ENCODE data around the gene TMPRSS13. TPM values are rescaled to one million over a fixed set of nuclear protein-coding genes. Genes with fewer than 3 reads are reported as not detected.

TMPRSS13 gene
- total and polyA plus RNA-seq, 10 donors, result 0.95 to 2.2 (median 1.6) TPM

GRCh38 chr11:117855186-117855845 is 73.9 kb downstream of the TMPRSS13 start:
- Histone ChIP-seq H3K4me1 (peaks cover 13 to 71% (median 31%) of the 10 kb centered on the region in 6 donors), H3K36me3 (peaks cover 0 to 7% (median 0%) of the 10 kb centered on the region in 6 donors), H3K9me3 (peaks cover 0 to 19% (median 14%) of the 10 kb centered on the region in 8 donors), H3K4me3 (no peak overlapping the region), H3K27me3 (replicated peaks in 1 of 7) (no peaks in the 10 kb centered on the region), H3K27ac (peak overlapping the region in 6 of 8 donors; percentile 35 to 56 (median 41))
- WGBS, 5 donors, result 66 to 83% (median 74%) methylated on average over 12 of the region's 12 CpGs
- TF ChIP-seq POLR2AphosphoS5 (IDR thresholded peaks at IDR 0.05) (no peak), POLR2A (IDR thresholded peaks at IDR 0.05) (no peak)
- TF ChIP-seq, protein P1, sequence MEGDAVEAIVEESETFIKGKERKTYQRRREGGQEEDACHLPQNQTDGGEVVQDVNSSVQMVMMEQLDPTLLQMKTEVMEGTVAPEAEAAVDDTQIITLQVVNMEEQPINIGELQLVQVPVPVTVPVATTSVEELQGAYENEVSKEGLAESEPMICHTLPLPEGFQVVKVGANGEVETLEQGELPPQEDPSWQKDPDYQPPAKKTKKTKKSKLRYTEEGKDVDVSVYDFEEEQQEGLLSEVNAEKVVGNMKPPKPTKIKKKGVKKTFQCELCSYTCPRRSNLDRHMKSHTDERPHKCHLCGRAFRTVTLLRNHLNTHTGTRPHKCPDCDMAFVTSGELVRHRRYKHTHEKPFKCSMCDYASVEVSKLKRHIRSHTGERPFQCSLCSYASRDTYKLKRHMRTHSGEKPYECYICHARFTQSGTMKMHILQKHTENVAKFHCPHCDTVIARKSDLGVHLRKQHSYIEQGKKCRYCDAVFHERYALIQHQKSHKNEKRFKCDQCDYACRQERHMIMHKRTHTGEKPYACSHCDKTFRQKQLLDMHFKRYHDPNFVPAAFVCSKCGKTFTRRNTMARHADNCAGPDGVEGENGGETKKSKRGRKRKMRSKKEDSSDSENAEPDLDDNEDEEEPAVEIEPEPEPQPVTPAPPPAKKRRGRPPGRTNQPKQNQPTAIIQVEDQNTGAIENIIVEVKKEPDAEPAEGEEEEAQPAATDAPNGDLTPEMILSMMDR (IDR thresholded peaks at IDR 0.05 in 8 of 11, conservative IDR thresholded peaks at IDR 0.05 in 3 of 11), result no peak
- intact Hi-C loops (cut with DNase I; ENCODE audit: low total_unique reads), result no loop called here
- no peak for DNase-seq

GRCh38 chr11:117852309-117852708 is 76.9 kb downstream of the TMPRSS13 start:
- H3K27ac ChIP-seq, result peak overlapping the region in 3 of 8 donors; percentile 9 to 82 (median 70)
- H3K9me3 ChIP-seq, result peaks cover 0 to 19% (median 14%) of the 10 kb centered on the region in 8 donors
- no peak for DNase-seq
- peaks cover 0 to 7% (median 0%) of the 10 kb centered on the region in 6 donors for H3K36me3 ChIP-seq
- no peak overlapping the region for H3K4me3 ChIP-seq
- no peak for TF ChIP-seq POLR2AphosphoS5 (IDR thresholded peaks at IDR 0.05)
- TF ChIP-seq POLR2A (IDR thresholded peaks at IDR 0.05), result no peak
- TF ChIP-seq, protein P1 (IDR thresholded peaks at IDR 0.05 in 8 of 11, conservative IDR thresholded peaks at IDR 0.05 in 3 of 11), result no peak
- H3K27me3 ChIP-seq (replicated peaks in 1 of 7), result no peaks in the 10 kb centered on the region
- peaks cover 0 to 57% (median 20%) of the 10 kb centered on the region in 6 donors for H3K4me1 ChIP-seq
- 59 to 78% (median 64%) methylated on average over 3 of the region's 3 CpGs for WGBS, 5 donors
- intact Hi-C loops (cut with DNase I; ENCODE audit: low total_unique reads), result no loop called here

GRCh38 chr11:117851852-117852251 is 77.3 kb downstream of the TMPRSS13 start:
- peak overlapping the region in 5 of 8 donors; percentile 9 to 82 (median 68) for H3K27ac ChIP-seq
- no peak for DNase-seq
- WGBS, 5 donors, result 47 to 70% (median 62%) methylated on average over 3 of the region's 3 CpGs
- H3K27me3 ChIP-seq (replicated peaks in 1 of 7), result no peaks in the 10 kb centered on the region
- intact Hi-C loops (cut with DNase I; ENCODE audit: low total_unique reads), result no loop called here
- H3K36me3 ChIP-seq, result peaks cover 0 to 7% (median 0%) of the 10 kb centered on the region in 6 donors
- peaks cover 0 to 19% (median 14%) of the 10 kb centered on the region in 8 donors for H3K9me3 ChIP-seq
- no peak overlapping the region for H3K4me3 ChIP-seq
- peaks cover 0 to 52% (median 18%) of the 10 kb centered on the region in 6 donors for H3K4me1 ChIP-seq
- TF ChIP-seq POLR2AphosphoS5 (IDR thresholded peaks at IDR 0.05), result no peak
- TF ChIP-seq, protein P1 (IDR thresholded peaks at IDR 0.05 in 8 of 11, conservative IDR thresholded peaks at IDR 0.05 in 3 of 11), result no peak

GRCh38 chr11:117851106-117851505 is 78.1 kb downstream of the TMPRSS13 start:
- H3K27ac ChIP-seq, result peak overlapping the region in 7 of 8 donors; percentile 9 to 82 (median 68)
- H3K36me3 ChIP-seq, result peaks cover 0 to 7% (median 0%) of the 10 kb centered on the region in 6 donors
- no peak for DNase-seq
- no peak overlapping the region for H3K4me3 ChIP-seq
- TF ChIP-seq, protein P1 (IDR thresholded peaks at IDR 0.05 in 8 of 11, conservative IDR thresholded peaks at IDR 0.05 in 3 of 11), result no peak
- TF ChIP-seq POLR2AphosphoS5 (IDR thresholded peaks at IDR 0.05), result no peak
- TF ChIP-seq POLR2A (IDR thresholded peaks at IDR 0.05), result no peak
- WGBS, 5 donors, result 64 to 76% (median 69%) methylated on average over 3 of the region's 3 CpGs
- peaks cover 0 to 45% (median 14%) of the 10 kb centered on the region in 6 donors for H3K4me1 ChIP-seq
- peaks cover 0 to 19% (median 14%) of the 10 kb centered on the region in 8 donors for H3K9me3 ChIP-seq
- intact Hi-C loops (cut with DNase I; ENCODE audit: low total_unique reads), result no loop called here
- no peaks in the 10 kb centered on the region for H3K27me3 ChIP-seq (replicated peaks in 1 of 7)

All from spleen (tissue), 11 donors.